HCT116 (cell line): ENCODE results near the gene FGF22. TPM values are rescaled to one million over a fixed set of nuclear protein-coding genes. Genes with fewer than 3 reads are reported as not detected.

Experiments
- ATAC-seq: fragments of 200-7000 bp; cut with Tn5 transposase; 2 replicates; pipeline ENCODE4 v1.9.1; 2020; ENCODE audit warnings: mild to moderate bottlenecking, moderate library complexity
- BruUV-seq: library from RNA; stranded (reverse); fragments of 400-500 nt; replicated peaks from 2 replicates; lab custom pipeline; 2021; lab: Mats Ljungman, UMichigan
- CTCF ChIA-PET: fragments of 300-600 bp; sonication (Branson Sonifier 250); formaldehyde crosslinking; loops from one replicate; lab custom pipeline; 2021; ENCODE audit warnings: antibody characterized with exemption; lab: Charles Lee
- POLR2A ChIA-PET: fragments of 300-600, 350-600 bp; sonication (Branson Sonifier 250); formaldehyde crosslinking; loops from one replicate; lab custom pipeline; 2021; ENCODE audit warnings: antibody characterized with exemption; lab: Charles Lee
- RAD21 ChIA-PET, 2 experiments: fragments of 300-600 bp; sonication (Branson Sonifier 250); formaldehyde crosslinking; loops; one replicate each; lab custom pipeline; 2023; ENCODE audit warnings: low total read pairs in 2 of 2; ENCODE audit not compliant: uncharacterized antibody in 2 of 2, unreplicated experiment in 2 of 2, low non-redundant PET in 1 of 2; lab: Charles Lee
- DNase-seq: peaks from one replicate; pipeline ENCODE4 v3.0.0-alpha.2; 2010; ENCODE audit warnings: low read depth, low spot score
- H2AFZ ChIP-seq: fragments of 200-600 bp; shearing (Covaris generic), sonication (generic); 2 replicates; pipeline ENCODE4 v1.6.1; 2017; ENCODE audit warnings: low read depth, mixed run types, mixed read lengths, antibody characterized with exemption, low read length; ENCODE audit not compliant: poor library complexity, severe bottlenecking
- H3K27ac ChIP-seq: 2 replicates; pipeline ENCODE4 v1.5.1; 2012; ENCODE audit warnings: low read depth, low read length
- H3K27me3 ChIP-seq: fragments of 200-600 bp; sonication (generic); 2 replicates; pipeline ENCODE4 v1.6.1; 2016; ENCODE audit warnings: mixed run types, low read length, mixed read lengths; ENCODE audit not compliant: insufficient read depth
- H3K36me3 ChIP-seq, 2 experiments: fragments of 200-500 bp in 1 of 2; fragments of 200-600 bp in 1 of 2; sonication (Bioruptor generic) in 1 of 2; sonication (generic) in 1 of 2; 2 replicates each; pipeline versions ENCODE4 v1.5.1 to v1.6.1; 2014 to 2016; ENCODE audit warnings: low read length in 2 of 2, inconsistent platforms in 1 of 2, mixed read lengths in 1 of 2, mixed run types in 1 of 2; ENCODE audit not compliant: insufficient read depth in 2 of 2, control insufficient read depth in 1 of 2
- H3K4me1 ChIP-seq, 2 experiments: fragments of 200-600 bp in 1 of 2; sonication (generic) in 1 of 2; 2 replicates each; pipeline versions ENCODE4 v1.5.1 to v1.6.1; 2012 to 2017; ENCODE audit warnings: low read length in 2 of 2, inconsistent platforms in 1 of 2, mild to moderate bottlenecking in 1 of 2, mixed read lengths in 1 of 2, mixed run types in 1 of 2, moderate library complexity in 1 of 2; ENCODE audit not compliant: insufficient read depth in 2 of 2, control insufficient read depth in 1 of 2
- H3K4me2 ChIP-seq: fragments of 200-600 bp; sonication (generic); 2 replicates; pipeline ENCODE4 v1.6.1; 2017; ENCODE audit warnings: mixed run types, low read length, mixed read lengths
- H3K4me3 ChIP-seq, 2 experiments: fragments of 200-600 bp in 1 of 2; sonication (generic) in 1 of 2; replicated peaks in 1 of 2; 2 replicates each; pipeline ENCODE4 v1.5.1; 2011 to 2016; ENCODE audit warnings: low read length in 2 of 2, control low read depth in 1 of 2, low read depth in 1 of 2, mild to moderate bottlenecking in 1 of 2, mixed read lengths in 1 of 2, mixed run types in 1 of 2
- H3K79me2 ChIP-seq: fragments of 200-600 bp; sonication (generic); 2 replicates; pipeline ENCODE4 v1.6.1; 2017; ENCODE audit warnings: mild to moderate bottlenecking, mixed run types, low read length, moderate library complexity, mixed read lengths; ENCODE audit not compliant: insufficient read depth
- H3K9ac ChIP-seq: fragments of 200-600 bp; sonication (generic); 2 replicates; pipeline ENCODE4 v1.6.1; 2016; ENCODE audit warnings: low read length, mixed read lengths
- H3K9me2 ChIP-seq: fragments of 200-600 bp; sonication (generic), shearing (Covaris generic); 2 replicates; pipeline ENCODE4 v1.6.1; 2017; ENCODE audit warnings: mixed run types, mild to moderate bottlenecking, moderate library complexity; ENCODE audit not compliant: insufficient read depth
- H3K9me3 ChIP-seq, 2 experiments: fragments of 200-500 bp in 1 of 2; fragments of 200-600 bp in 1 of 2; sonication (Bioruptor generic) in 1 of 2; sonication (generic) in 1 of 2; 2 replicates each; pipeline ENCODE4 v1.6.1; 2014 to 2017; ENCODE audit warnings: low read length in 2 of 2, mixed read lengths in 2 of 2, inconsistent platforms in 1 of 2, low read depth in 1 of 2, mild to moderate bottlenecking in 1 of 2, mixed run types in 1 of 2, moderate library complexity in 1 of 2; ENCODE audit not compliant: control insufficient read depth in 1 of 2, insufficient read depth in 1 of 2
- H4K20me1 ChIP-seq: fragments of 200-600 bp; sonication (generic), shearing (Covaris generic); 2 replicates; pipeline ENCODE4 v1.6.1; 2017; ENCODE audit warnings: mixed run types, mild to moderate bottlenecking, moderate library complexity; ENCODE audit not compliant: insufficient read depth
- ATF3 ChIP-seq: IDR thresholded peaks from 2 replicates; pipeline ENCODE4 v1.6.1; 2012
- CBX3 ChIP-seq: IDR thresholded peaks from 2 replicates; pipeline ENCODE4 v1.6.1; 2012; ENCODE audit warnings: low read depth
- CEBPB ChIP-seq: IDR thresholded peaks from 2 replicates; pipeline ENCODE4 v1.6.1; 2012; ENCODE audit warnings: low read depth
- CTCF ChIP-seq, 3 experiments: fragments of 200-600 bp in 1 of 3; sonication (generic) in 1 of 3; IDR thresholded peaks in 2 of 3; conservative IDR thresholded peaks in 1 of 3; 2 replicates each; pipeline ENCODE4 v1.5.1; 2012 to 2017; ENCODE audit warnings: low read depth in 2 of 3, low read length in 2 of 3, antibody characterized with exemption in 1 of 3, borderline replicate concordance in 1 of 3, control low read depth in 1 of 3, mild to moderate bottlenecking in 1 of 3, mixed read lengths in 1 of 3, mixed run types in 1 of 3, moderate library complexity in 1 of 3; ENCODE audit not compliant: insufficient read depth in 1 of 3
- ELF1 ChIP-seq: IDR thresholded peaks from 2 replicates; pipeline ENCODE4 v1.6.1; 2012; ENCODE audit warnings: low read depth, borderline replicate concordance
- MAX ChIP-seq: IDR thresholded peaks from 2 replicates; pipeline ENCODE4 v1.6.1; 2012
- POLR2A ChIP-seq: IDR thresholded peaks from 2 replicates; pipeline ENCODE4 v1.7.0; 2011; ENCODE audit warnings: borderline replicate concordance; ENCODE audit not compliant: insufficient read depth, insufficient read length; ENCODE audit errors: extremely low read depth
- POLR2AphosphoS5 ChIP-seq: IDR thresholded peaks from 2 replicates; pipeline ENCODE4 v1.6.1; 2011; ENCODE audit warnings: mild to moderate bottlenecking, low read depth, low read length, moderate library complexity
- SP1 ChIP-seq: IDR thresholded peaks from 2 replicates; pipeline ENCODE4 v1.6.1; 2012; ENCODE audit warnings: low read depth
- SRF ChIP-seq: IDR thresholded peaks from 2 replicates; pipeline ENCODE4 v1.6.1; 2012; ENCODE audit warnings: low read depth
- YY1 ChIP-seq: IDR thresholded peaks from 2 replicates; pipeline ENCODE4 v1.6.1; 2011; ENCODE audit warnings: low read length, low read depth, moderate library complexity, mild to moderate bottlenecking; ENCODE audit not compliant: insufficient replicate concordance; ENCODE audit errors: extremely low read depth
- ZBTB33 ChIP-seq: IDR thresholded peaks from 2 replicates; pipeline ENCODE4 v1.6.1; 2011; ENCODE audit warnings: mild to moderate bottlenecking, low read length, moderate library complexity; ENCODE audit not compliant: insufficient replicate concordance; ENCODE audit errors: extremely low read depth
- ZFX ChIP-seq: fragments of 450-650 bp; IDR thresholded peaks from 2 replicates; pipeline ENCODE4 v1.6.1; 2017
- ZNF274 ChIP-seq: fragments of 200-500 bp; sonication (Bioruptor generic); IDR thresholded peaks from 2 replicates; pipeline ENCODE4 v1.6.1; 2014; ENCODE audit warnings: mild to moderate bottlenecking, low read depth, low read length, inconsistent platforms
- intact Hi-C: fragments of 100-400 bp; cut with micrococcal nuclease; formaldehyde crosslinking; loops from 2 replicates; pipeline ENCODE4 v1.10.0; 2022
- total RNA-seq: library from RNA; stranded (reverse); gene quantifications from one replicate; pipeline ENCODE4 v1.2.1, GENCODE V29; 2021; ENCODE audit not compliant: unreplicated experiment

FGF22 gene
- total RNA-seq, 1 experiment from 2014 or later, result 1.5 TPM

- ChIA-PET POLR2A (no interaction called here), RAD21 (no interaction called here)
- BruUV-seq, result no TSS peak
Observed at GRCh38 chr19:651991-652390, 12.3 kb downstream of the FGF22 start.

More at GRCh38 chr19:651991-652390, 12.3 kb downstream of the FGF22 start:
- Histone ChIP-seq H3K9ac (no peak overlapping the region), H3K9me3 (no peaks in the 10 kb centered on the region), H2AFZ (no peak overlapping the region), H3K9me2 (no peaks in the 10 kb centered on the region), H3K4me1 (no peaks in the 10 kb centered on the region), H3K4me3 (no peak overlapping the region), H3K27me3 (no peaks in the 10 kb centered on the region), H3K4me2 (no peak overlapping the region), H3K79me2 (peaks cover 71% of the 10 kb centered on the region), H3K27ac (no peak overlapping the region), H3K36me3 (peaks cover 11 to 44% of the 10 kb centered on the region in 2 experiments), H4K20me1 (no peaks in the 10 kb centered on the region)
- TF ChIP-seq ZBTB33 (no peak), ZFX (no peak), ZNF274 (no peak), POLR2AphosphoS5 (no peak), ELF1 (no peak), ATF3 (no peak), MAX (no peak), YY1 (no peak), CEBPB (no peak), SP1 (no peak), CTCF (IDR thresholded peaks at IDR 0.05 in 2 of 3, conservative IDR thresholded peaks at IDR 0.05 in 1 of 3; ENCODE audit: borderline replicate concordance in 1 of 3, insufficient read depth in 1 of 3, low read depth in 2 of 3, low read length in 2 of 3) (no peak), POLR2A (no peak), SRF (no peak), CBX3 (no peak)
- DNase-seq (no peak), ATAC-seq (no peak)
- intact Hi-C loops, result no loop called here
- CTCF ChIA-PET, result no interaction called here
